NOMO-1 (cell line): Measurements from ENCODE around the gene SEBOX.

Experiments used
- DNase-seq, 2 experiments: peaks; one replicate each; lab custom pipeline; 2025; ENCODE audit not compliant: unreplicated experiment in 2 of 2; lab: John Stamatoyannopoulos, UW

SEBOX gene

DNA sequence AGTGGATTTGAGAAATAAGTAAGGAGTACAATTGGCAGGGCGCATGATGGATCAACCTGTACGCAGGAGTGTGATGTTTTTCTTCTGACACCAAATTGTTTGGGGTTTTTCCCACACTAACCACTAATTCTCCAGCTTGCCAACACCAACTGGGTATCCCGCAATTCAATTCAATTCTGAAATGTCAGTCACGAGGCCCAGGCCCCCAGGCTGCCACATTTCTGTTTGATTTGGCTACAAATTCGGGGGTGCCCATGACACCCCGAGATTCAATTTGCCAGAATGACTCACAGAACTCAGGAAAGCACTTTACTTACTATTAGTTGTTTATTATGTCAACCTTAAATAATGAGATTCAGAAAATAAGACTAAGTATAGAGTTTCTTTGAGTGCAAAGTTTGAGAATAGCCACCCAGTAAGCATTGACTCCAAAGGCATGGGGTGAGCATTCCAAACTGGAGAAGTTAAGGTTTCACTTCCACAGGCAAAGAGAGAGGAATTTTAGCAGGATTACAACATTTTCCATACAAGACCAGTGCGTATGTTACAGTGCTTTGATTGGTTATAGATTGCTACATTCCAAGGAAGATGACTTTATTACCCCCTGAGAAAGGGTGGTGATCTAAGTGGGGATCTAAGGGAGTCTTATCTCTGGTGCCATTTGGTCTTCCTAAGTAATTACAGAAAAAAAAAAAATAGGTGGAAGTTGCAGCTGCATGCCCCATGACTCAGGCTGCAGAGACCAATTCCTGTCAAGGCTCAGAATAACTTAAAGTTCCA lies 29.5 kb upstream of the SEBOX start:
- DNase-seq: no peak

GRCh38 chr17:28392491-28392890 lies 27.5 kb upstream of the SEBOX start:
- no peak for DNase-seq

DNA sequence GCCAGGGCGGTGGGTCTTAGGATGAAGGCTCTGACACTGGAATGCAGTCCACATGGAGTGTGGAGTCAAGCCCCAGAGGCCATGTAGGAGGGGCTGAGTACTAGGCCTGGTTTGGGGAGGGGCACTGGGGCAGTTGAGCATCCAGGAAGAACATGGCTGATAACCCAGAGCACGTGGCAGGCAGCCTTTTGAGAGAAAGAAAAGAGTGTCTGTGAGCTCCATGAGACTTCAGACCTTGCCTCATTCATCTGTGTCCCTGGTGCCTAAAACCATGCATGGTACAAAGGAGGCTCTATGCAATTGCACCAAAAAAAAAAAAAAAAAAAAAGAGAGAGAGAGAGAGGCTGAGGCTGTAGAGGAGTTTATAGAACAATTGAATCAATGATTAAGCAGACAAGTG lies 26.4 kb upstream of the SEBOX start:
- DNase-seq: no peak

DNA sequence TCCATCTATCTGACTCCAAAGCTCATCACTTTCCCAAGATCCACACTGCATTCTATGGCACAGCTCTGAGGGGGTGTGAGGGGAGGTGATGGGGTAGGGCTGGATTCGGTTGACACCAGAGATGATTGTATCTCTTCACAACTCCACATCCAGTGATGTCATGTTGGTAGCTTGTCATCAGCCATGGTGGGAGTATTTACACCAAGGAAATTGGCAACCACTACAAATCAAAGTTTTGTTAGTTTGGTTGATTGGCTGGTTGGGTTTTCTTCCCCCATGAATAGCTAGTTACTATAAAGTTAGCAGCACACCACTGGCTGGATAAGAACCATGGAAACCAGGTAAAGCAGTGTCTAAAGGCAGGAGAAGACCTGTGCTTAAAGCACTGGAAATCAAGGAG lies 26.0 kb upstream of the SEBOX start:
- DNase-seq: no peak

DNA sequence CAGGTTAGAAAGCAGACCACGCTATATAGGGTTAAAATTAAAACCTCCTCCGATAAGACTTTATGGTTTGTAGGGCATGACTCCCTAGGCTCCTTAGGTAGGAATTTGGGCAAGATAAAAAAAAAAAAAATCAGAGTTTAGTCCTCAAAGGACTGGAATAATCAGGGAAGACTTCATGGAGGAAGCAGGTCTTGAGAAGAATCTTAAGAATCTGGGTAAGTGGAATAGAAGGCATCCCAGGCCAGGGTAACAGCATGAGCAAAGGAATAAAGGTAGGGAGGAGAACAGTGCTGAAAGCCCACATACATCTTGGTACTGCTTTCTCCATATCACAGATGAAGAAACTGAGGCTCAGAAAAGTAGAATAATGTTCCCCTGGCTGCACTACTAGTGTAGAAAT lies 25.6 kb upstream of the SEBOX start:
- DNase-seq: no peak

- no peak for DNase-seq
These were observed 25.1 kb upstream of the SEBOX start for GRCh38 chr17:28390141-28390540.

- DNase-seq: no peak
These were observed 23.1 kb upstream of the SEBOX start for GRCh38 chr17:28388106-28388505.

DNA sequence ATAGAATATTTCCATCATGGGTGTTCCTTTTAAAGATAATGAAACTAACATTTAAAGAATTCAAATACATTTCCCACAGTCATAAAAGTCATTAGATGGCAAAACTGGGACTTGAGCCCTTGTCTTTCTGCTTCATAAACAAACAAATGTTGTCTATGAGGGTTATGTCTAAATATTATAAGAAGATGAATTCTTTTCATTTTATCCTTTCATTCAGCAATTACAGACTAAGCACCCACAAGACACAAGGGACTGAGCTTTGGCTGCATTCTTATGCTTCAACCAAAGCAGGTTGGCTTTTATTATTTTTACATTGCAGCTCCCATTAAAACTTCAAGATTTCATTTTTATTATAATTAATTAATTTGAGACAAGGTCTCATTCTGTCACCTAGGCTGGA lies 21.4 kb upstream of the SEBOX start:
- no peak for DNase-seq

DNA sequence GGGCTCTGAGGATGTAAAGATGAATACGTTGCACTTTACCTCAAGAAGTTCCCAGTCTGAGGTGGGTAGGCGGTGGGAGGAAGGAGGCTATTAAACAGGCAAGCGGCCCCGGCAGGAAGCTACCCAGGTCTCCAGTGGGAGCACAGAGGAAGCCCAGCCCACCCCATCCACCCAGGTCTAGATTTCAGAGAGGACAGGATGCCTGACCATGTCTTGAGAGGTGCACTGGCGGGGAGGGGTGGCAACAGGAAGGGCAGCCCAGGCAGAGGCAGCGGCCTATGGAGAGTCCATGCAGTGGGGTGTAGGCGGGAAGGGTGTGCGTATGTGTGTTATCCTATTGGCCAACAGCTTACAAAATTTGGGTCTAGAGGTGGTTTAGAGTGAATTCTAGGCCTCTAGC lies 20.4 kb upstream of the SEBOX start:
- no peak for DNase-seq

- DNase-seq: no peak
These were observed 20.0 kb upstream of the SEBOX start for GRCh38 chr17:28385037-28385400.

GRCh38 chr17:28384281-28385036 lies 19.5 kb upstream of the SEBOX start:
- DNase-seq: peak; percentile 56 to 66

GRCh38 chr17:28381141-28381825 lies 16.3 kb upstream of the SEBOX start:
- DNase-seq: no peak

DNA sequence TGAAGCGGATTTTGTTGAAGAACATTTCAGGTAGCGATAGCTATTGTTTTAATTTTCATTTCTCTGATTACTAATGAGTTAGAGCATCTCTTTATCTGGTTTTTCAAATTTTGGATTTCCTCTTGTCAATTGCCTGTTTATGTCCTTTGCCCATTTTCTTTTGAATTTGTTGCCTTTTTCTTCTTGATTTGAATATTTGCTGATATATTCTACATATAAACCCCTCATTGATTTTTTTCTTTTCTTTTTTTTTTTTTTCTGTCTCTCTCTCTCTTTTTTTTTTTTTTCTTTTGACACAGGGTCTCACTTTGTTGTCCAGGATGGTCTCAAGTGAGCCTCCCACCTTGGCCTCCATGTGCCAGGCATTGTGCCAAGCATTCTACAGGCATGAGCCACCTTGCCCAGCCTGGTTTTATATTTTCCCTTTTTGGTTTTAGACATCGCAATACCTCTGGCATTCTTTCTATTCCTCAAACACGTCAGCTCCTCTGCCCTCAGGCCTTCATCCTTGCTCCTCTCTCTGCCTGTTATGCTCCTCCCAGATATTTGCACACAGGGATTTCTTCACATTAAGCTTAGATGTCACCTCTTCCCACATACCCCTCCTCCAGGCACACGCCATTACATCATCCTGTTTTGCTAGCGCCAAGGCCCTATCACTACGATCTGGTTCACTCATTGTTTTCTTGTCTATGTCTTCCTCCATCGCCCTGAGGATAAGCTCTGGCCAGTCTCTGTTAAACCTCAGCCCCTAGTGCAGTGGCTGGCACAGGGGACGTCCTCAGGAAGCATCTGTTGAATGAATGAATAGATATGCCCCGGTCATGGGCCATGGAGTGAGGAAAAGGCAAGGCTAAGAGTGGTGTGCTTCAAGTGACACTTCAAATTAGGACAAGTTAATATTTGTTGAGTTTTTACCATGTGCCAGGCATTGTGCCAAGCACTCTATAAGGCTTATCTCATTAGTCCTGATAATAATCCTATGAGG lies 15.1 kb upstream of the SEBOX start:
- DNase-seq: no peak

DNA sequence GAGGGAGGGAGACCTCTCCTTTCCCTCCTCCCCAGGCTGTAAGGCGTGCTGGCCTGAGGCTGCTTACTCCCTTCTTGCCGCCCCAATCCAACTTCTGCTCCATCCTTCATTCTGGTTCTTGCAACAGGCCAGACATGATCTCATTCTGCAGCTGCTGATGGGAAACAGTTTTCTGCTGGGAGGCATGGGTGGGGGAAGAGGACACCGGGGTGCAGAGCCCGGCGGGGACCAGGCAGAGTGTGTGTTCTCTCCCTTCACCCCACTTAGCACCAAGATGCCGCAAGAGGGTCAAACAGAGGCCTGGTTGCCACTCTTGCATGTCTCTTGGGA lies 7.9 kb upstream of the SEBOX start:
- DNase-seq: no peak

- no peak for DNase-seq
These were observed 7.4 kb upstream of the SEBOX start for GRCh38 chr17:28372203-28372944.

DNA sequence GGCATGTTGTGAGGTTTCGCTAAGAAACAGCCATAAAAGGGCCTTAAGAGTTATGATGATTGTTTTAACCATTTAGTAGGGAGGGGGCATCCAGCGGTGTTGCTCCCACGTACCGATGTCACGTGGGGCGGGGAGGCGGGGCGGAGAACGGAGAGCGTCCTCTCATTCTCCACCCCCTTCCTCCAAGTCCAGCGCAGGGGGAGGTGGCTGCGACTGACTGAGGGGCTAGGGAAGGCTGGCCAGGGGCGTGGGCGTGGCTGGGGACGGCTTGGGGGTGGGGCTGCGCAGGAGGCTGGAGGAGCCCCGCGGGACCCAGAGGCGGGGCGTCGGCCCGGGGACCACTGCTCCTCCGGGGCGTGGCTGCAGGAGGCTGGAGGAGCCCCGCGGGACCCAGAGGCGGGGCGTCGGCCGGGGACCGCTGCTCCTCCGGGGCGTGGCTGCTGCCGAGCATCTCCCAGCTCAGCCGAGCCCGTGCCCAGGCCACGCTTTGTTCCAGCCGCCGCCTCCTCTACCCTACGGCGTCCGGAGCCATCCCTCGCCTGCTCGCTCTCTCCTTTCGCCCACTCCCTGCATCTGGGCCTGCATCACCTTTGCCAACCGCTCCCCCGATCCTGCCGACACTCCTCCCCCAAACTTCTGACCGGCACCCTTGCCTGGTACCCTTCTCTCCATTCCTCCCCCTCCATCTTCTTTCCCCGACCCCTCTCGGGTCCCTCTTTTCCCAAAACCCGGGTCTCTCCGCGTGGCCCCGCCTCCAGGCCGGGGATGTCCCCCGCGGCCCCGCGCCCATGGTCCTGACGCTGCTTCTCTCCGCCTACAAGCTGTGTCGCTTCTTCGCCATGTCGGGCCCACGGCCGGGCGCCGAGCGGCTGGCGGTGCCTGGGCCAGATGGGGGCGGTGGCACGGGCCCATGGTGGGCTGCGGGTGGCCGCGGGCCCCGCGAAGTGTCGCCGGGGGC lies 6.5 kb upstream of the SEBOX start, which contains the start of gene SARM1:
TSS of gene SARM1 (plus strand) at position 450 of the 958 bp plus-strand sequence. CDS start at position 789, 339 bp downstream.
- DNase-seq: peak in 1 of 2 experiments; percentile 12

- DNase-seq: no peak
These were observed 5.7 kb upstream of the SEBOX start for GRCh38 chr17:28370744-28371103.

GRCh38 chr17:28370035-28370743 lies 5.2 kb upstream of the SEBOX start, which contains the start of gene VTN:
TSS of gene VTN (minus strand) at chr17:28370307. CDS start at chr17:28370203, 104 bp downstream.
- peak in 1 of 2 experiments; percentile 19 for DNase-seq
